Cortex of kidney (tissue), 1 donor: ENCODE data around the gene GJA3.

Experiments
- DNase-seq: peaks from one replicate; lab custom pipeline; 2025; lab: John Stamatoyannopoulos, UW

The GJA3 gene

GRCh38 chr13:20150561-20150960, 10.3 kb downstream of the GJA3 start:
- DNase-seq: no peak

DNA sequence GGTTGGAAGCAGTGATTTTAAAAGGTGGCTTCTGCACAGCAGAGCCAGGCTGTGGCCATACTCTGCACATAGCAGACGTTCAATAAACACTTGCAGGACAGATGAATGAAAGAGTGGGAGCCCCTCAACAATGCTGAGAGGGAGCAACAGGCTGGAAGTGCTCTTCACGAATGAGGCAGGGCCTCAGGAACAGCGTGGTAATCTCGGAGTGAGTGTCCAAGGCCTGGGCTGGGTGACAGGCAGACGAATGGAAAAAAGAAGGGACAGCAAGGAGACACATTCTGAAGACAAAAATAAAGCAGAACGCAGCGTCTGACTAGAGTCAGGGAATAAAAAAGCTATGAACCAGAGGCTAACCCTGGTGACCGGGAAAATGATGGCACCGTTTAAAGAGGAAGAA, 11.1 kb downstream of the GJA3 start:
- DNase-seq: no peak

- no peak for DNase-seq
These were observed 12.2 kb downstream of the GJA3 start for GRCh38 chr13:20148501-20149183.

GRCh38 chr13:20146381-20146780, 14.5 kb downstream of the GJA3 start:
- no peak for DNase-seq

- DNase-seq: no peak
These were observed 15.3 kb downstream of the GJA3 start for GRCh38 chr13:20145521-20145920.

- no peak for DNase-seq
These were observed 16.6 kb downstream of the GJA3 start for GRCh38 chr13:20144141-20144850.

- no peak for DNase-seq
These were observed 17.8 kb downstream of the GJA3 start for GRCh38 chr13:20142927-20143480.

DNA sequence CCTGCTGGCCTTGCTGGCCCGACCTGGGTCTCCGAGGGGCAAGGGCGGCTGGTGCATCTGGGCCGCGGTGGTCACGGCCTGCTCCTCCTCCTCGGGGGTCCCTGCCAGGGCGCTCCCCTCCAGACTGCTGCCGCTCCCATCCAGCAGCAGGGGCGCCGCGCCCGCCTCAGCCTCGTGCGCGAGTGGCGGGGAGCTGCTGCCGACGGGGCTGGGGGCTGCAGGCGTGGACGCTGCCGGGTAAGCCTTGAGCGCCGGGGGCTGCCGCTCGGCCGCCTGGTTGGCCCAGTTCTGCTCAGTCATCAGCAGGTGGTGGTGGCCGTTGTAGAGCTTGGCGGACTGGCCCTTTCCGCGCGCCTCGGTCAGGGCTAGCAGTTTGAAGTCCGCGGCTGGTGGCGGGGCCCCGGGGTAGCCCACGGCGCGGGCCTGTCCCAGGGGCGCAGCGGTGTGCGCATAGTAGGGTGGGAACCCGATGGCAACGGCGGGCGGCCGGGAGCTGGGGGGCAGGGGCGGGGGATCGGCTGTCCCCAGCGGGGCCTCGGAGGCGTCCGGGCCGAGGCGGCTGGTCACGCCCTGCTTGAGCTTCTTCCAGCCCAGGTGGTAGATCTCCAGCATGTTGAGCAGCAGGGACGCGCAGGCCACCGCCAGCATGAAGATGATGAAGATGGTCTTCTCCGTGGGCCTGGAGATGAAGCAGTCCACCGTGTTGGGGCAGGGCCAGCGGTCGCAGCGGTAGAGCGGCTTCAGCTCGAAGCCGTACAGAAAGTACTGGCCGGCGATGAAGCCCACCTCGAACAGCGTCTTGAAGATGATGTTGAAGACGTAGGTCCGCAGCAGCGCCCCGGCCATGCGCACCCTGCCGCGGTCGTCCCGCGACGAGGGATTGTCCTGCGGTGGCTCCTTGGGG, 18.6 kb downstream of the GJA3 start:
- DNase-seq: no peak

GRCh38 chr13:20141238-20142022, 19.4 kb downstream of the GJA3 start:
- DNase-seq: no peak

- no peak for DNase-seq
These were observed 20.4 kb downstream of the GJA3 start for GRCh38 chr13:20140487-20140886.

DNA sequence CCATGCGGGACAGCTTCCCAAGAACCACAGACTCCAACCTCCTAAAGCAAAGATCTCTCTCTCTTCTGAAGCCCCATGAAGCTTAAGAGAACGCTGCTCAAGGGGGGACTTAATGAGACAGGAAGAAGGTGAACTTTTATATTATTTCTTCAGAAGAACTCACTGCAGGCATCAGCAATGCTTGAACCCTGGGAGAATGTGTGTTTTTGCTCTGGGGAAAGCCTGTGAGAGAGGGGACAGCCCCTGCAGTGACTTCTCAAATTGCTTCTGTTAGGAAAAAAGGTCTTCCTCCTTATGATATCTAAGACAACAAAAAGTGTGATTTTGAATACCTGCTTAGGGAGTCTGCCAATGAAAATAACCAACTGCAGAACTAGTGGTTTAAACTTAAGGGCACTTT, 23.0 kb downstream of the GJA3 start:
- no peak for DNase-seq

- no peak for DNase-seq
These were observed 23.8 kb downstream of the GJA3 start for GRCh38 chr13:20136781-20137703.

DNA sequence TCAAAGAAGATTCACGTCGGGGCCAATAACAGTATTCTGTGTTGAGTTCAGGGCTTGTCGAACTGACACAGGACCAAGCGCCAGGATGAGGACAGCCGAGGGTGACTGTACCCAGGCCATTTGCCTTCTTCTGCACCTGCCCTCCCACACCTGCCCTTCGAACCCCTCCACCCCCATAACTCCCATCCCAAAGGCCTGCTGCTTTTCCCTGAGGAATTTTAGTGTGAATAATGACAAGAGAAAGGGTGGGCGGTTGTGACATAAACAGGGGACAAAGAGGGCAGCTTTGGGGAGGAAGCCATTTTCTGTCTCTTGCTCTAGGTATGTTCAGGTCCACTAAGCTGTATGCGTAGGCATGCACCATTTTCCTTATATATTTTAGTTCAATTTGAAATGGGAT, 26.1 kb downstream of the GJA3 start:
- DNase-seq: no peak

DNA sequence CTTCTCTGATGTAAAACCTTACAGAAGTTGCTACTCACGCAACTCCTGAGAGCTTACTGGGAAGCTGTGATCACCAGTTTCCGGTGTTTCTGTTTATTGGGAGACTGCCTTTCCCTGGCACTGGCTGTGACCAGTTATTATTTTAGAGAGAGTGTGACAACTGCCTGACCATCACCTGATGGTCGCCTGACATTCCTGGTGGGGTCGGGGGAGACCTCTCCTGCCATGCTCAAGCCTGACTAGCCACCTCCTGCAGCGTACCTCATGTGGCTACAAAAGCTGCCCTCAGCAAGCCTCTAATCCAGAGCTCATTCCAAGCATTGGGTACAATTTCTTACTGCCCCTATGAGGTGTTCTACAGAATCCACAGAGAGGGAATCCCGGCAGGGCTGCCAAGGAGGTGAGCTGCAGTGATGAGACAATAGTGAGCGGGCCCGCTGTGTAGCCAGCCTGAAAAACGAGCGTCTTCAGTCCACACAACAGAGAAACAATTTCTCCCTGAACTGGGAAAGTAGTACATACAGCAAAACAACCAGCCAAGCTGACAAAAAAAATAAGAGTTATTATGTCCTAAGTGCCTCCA, 28.7 kb downstream of the GJA3 start:
- DNase-seq: no peak

- DNase-seq: no peak
These were observed 29.6 kb downstream of the GJA3 start for GRCh38 chr13:20131057-20131832.

DNA sequence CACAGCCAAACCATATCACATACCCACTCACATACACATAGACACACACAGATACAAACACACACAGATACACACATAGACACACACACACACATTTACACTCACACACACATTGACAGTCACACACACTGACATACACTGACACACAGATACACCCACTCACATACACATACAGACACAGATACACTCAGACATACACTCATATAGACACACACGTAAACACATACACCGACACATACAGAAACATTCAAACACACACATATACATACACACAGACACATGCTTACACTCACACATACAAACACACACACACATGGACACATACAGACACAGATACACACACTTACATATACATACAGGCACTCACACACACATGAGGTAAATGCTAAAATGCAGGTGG, 30.2 kb downstream of the GJA3 start:
- DNase-seq: no peak

GRCh38 chr13:20130012-20130411, 30.8 kb downstream of the GJA3 start:
- DNase-seq: no peak

DNA sequence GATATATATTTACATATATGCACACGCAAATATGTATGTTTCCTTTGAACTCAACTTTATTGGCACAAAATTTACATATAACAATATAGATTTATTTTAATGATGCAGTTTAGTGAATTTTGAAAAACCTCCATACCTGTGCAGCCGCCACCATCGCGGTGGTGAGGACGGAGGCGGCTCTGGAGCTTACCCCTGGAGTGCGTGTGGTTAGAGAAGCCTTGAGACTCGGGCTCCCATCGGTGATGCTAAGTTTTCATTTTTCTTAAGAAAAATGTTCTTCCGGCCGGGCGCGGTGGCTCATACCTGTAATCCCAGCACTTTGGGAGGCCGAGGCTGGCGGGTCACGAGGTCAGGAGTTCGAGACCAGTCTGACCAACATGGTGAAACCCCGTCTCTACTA, 31.8 kb downstream of the GJA3 start:
- DNase-seq: no peak

DNA sequence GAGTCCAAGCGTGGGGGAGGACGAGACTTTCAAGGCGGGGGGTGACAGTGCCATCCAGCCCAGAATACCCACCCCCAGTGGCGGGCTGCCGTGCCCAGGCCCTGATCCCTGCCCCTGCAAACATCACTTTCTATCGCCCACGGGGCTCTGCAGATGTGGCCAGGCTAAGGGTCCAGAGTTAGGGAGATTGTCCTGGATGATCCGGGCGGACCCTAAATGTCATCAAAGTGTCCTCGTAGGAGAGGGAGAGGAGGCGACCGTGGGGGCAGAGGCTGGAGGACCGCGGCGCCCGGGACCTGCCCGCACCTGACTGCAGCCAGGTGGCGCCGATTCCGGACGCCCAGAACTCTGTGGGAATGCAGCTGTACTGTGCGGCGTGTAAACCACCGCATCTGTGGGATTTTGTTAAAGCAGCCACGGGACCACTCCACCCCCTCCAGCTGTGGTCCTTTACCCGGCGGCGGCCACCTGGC, 32.4 kb downstream of the GJA3 start:
- DNase-seq: no peak
